Small intestine (tissue), 7 donors: Measurements from ENCODE around the gene CAMK2B. TPM values are rescaled to one million over a fixed set of nuclear protein-coding genes. Genes with fewer than 3 reads are reported as not detected.

Source experiments
- DNase-seq, 2 donors: peaks; one replicate each; pipeline versions ENCODE4 v3.0.0 to v3.0.0-alpha.2; 2013
- FAIRE-seq: peaks from 2 replicates; lab custom pipeline; 2012; peaks lifted over from hg19 to GRCh38; lab: Jason Lieb, UNC
- H3K27ac ChIP-seq, 3 donors: one replicate each; pipeline ENCODE4 v1.5.1; 2013; ENCODE audit warnings: low read length in 2 of 3, mild to moderate bottlenecking in 2 of 3, control low read depth in 1 of 3, inconsistent platforms in 1 of 3, low read depth in 1 of 3, moderate library complexity in 1 of 3
- H3K27me3 ChIP-seq, 3 donors: one replicate each; pipeline ENCODE4 v1.6.1; 2013; ENCODE audit warnings: low read length in 3 of 3, inconsistent platforms in 1 of 3; ENCODE audit not compliant: control insufficient read depth in 3 of 3, insufficient read depth in 3 of 3
- H3K36me3 ChIP-seq, 3 donors: one replicate each; pipeline ENCODE4 v1.6.1; 2013; ENCODE audit warnings: low read length in 3 of 3, inconsistent platforms in 1 of 3, low read depth in 1 of 3, mild to moderate bottlenecking in 1 of 3, moderate library complexity in 1 of 3; ENCODE audit not compliant: control insufficient read depth in 3 of 3, insufficient read depth in 2 of 3
- H3K4me1 ChIP-seq, 3 donors: one replicate each; pipeline ENCODE4 v1.6.1; 2013; ENCODE audit warnings: low read length in 2 of 3, inconsistent platforms in 1 of 3, low read depth in 1 of 3, mild to moderate bottlenecking in 1 of 3, moderate library complexity in 1 of 3; ENCODE audit not compliant: control insufficient read depth in 3 of 3, insufficient read depth in 2 of 3
- H3K4me3 ChIP-seq, 3 donors: one replicate each; pipeline ENCODE4 v1.5.1; 2013; ENCODE audit warnings: low read length in 3 of 3, control low read depth in 1 of 3, inconsistent platforms in 1 of 3, low read depth in 1 of 3, mild to moderate bottlenecking in 1 of 3, moderate library complexity in 1 of 3
- H3K9me3 ChIP-seq, 2 donors: one replicate each; pipeline ENCODE4 v1.6.1; 2013; ENCODE audit warnings: low read depth in 1 of 2, low read length in 1 of 2; ENCODE audit not compliant: control insufficient read depth in 2 of 2, insufficient read depth in 1 of 2
- WGBS, 3 donors: extraction: QIAGEN DNeasy Blood & Tissue Kit; methylation state at CpG; one replicate each; pipeline ENCODE4 v1.1.7; 2013; 5-methylcytosine and 5-hydroxymethylcytosine counted together
- polyA plus RNA-seq, 4 donors: library from polyadenylated mRNA; stranded (reverse) in 3 of 4; unstranded in 1 of 4; fragments of 200-250 nt in 3 of 4; fragments of 120-200 nt in 1 of 4; gene quantifications; one replicate each; pipeline versions ENCODE4 v1.2.1 to v1.2.3, GENCODE V29; 2013
- donor health status: healthy with polysubstance abuse.
- donor health status: control.
- donor health status: control.
- donor health status: Bipolar disorder and iron deficiency.
- donor health status: healthy.

CAMK2B gene
- polyA plus RNA-seq, 4 donors, result 1.3 to 1.8 (median 1.5) TPM

- Histone ChIP-seq H3K27me3 (no peaks in the 10 kb centered on the region), H3K27ac (no peak overlapping the region), H3K4me3 (no peak overlapping the region), H3K9me3 (peaks cover 0 to 9% of the 10 kb centered on the region in 2 donors), H3K36me3 (no peaks in the 10 kb centered on the region), H3K4me1 (no peaks in the 10 kb centered on the region)
- WGBS, 3 donors, result 84 to 94% (median 87%) methylated on average over 4 of the region's 4 CpGs
- FAIRE-seq (no peak), DNase-seq (no peak)
Measured at GRCh38 chr7:44335184-44335583, 9.8 kb upstream of the CAMK2B start.

- FAIRE-seq (no peak), DNase-seq (no peak)
- H3K36me3 ChIP-seq, result no peaks in the 10 kb centered on the region
- no peaks in the 10 kb centered on the region for H3K4me1 ChIP-seq
- WGBS, 3 donors, result 87 to 93% (median 92%) methylated on average over 11 of the region's 11 CpGs
- no peak overlapping the region for H3K4me3 ChIP-seq
- H3K27ac ChIP-seq, result no peak overlapping the region
- peaks cover 0 to 9% of the 10 kb centered on the region in 2 donors for H3K9me3 ChIP-seq
- no peaks in the 10 kb centered on the region for H3K27me3 ChIP-seq
Measured at GRCh38 chr7:44334734-44335097, 9.3 kb upstream of the CAMK2B start.

GRCh38 chr7:44333911-44334733 is 8.7 kb upstream of the CAMK2B start:
- DNase-seq (no peak), FAIRE-seq (no peak)
- Histone ChIP-seq H3K27me3 (no peaks in the 10 kb centered on the region), H3K4me3 (no peak overlapping the region), H3K36me3 (no peaks in the 10 kb centered on the region), H3K27ac (no peak overlapping the region), H3K4me1 (no peaks in the 10 kb centered on the region), H3K9me3 (peaks cover 0 to 9% of the 10 kb centered on the region in 2 donors)
- WGBS, 3 donors, result 73 to 87% (median 87%) methylated on average over 19 of the region's 19 CpGs

- Histone ChIP-seq H3K27me3 (peaks cover 0 to 10% (median 5%) of the 10 kb centered on the region in 3 donors), H3K4me3 (no peak overlapping the region), H3K36me3 (no peaks in the 10 kb centered on the region), H3K9me3 (peaks cover 0 to 7% of the 10 kb centered on the region in 2 donors), H3K4me1 (no peaks in the 10 kb centered on the region), H3K27ac (no peak overlapping the region)
- DNase-seq (no peak), FAIRE-seq (no peak)
- 59 to 67% (median 66%) methylated on average over 5 of the region's 5 CpGs for WGBS, 3 donors
Measured at GRCh38 chr7:44331682-44332081, 6.3 kb upstream of the CAMK2B start.

- Histone ChIP-seq H3K4me3 (no peak overlapping the region), H3K27me3 (peaks cover 6 to 20% (median 11%) of the 10 kb centered on the region in 3 donors), H3K36me3 (no peaks in the 10 kb centered on the region), H3K4me1 (no peaks in the 10 kb centered on the region), H3K27ac (no peak overlapping the region), H3K9me3 (no peaks in the 10 kb centered on the region)
- 22 to 50% (median 39%) methylated on average over 6 of the region's 6 CpGs for WGBS, 3 donors
- no peak for FAIRE-seq
- peak; percentile 46 to 66 for DNase-seq
Measured at GRCh38 chr7:44330331-44330730, 4.9 kb upstream of the CAMK2B start.

- no peak for FAIRE-seq
- Histone ChIP-seq H3K27ac (no peak overlapping the region), H3K36me3 (no peaks in the 10 kb centered on the region), H3K4me3 (no peak overlapping the region), H3K27me3 (peaks cover 11 to 20% (median 11%) of the 10 kb centered on the region in 3 donors), H3K9me3 (no peaks in the 10 kb centered on the region), H3K4me1 (no peaks in the 10 kb centered on the region)
- WGBS, 3 donors, result 36 to 62% (median 47%) methylated on average over 3 of the region's 3 CpGs
- no peak for DNase-seq
Measured at GRCh38 chr7:44329888-44330287, 4.5 kb upstream of the CAMK2B start.

- 49 to 78% (median 58%) methylated on average over 2 of the region's 2 CpGs for WGBS, 3 donors
- FAIRE-seq (no peak), DNase-seq (no peak)
- H3K4me1 ChIP-seq, result no peaks in the 10 kb centered on the region
- H3K4me3 ChIP-seq, result no peak overlapping the region
- no peaks in the 10 kb centered on the region for H3K9me3 ChIP-seq
- no peak overlapping the region for H3K27ac ChIP-seq
- H3K27me3 ChIP-seq, result peaks cover 17 to 26% (median 17%) of the 10 kb centered on the region in 3 donors
- no peaks in the 10 kb centered on the region for H3K36me3 ChIP-seq
Measured at GRCh38 chr7:44329081-44329480, 3.7 kb upstream of the CAMK2B start.

- no peak overlapping the region for H3K4me3 ChIP-seq
- H3K27ac ChIP-seq, result no peak overlapping the region
- WGBS, 3 donors, result 78 to 84% (median 82%) methylated on average over 5 of the region's 5 CpGs
- FAIRE-seq (no peak), DNase-seq (no peak)
- H3K27me3 ChIP-seq, result peaks cover 17 to 35% (median 23%) of the 10 kb centered on the region in 3 donors
- H3K4me1 ChIP-seq, result no peaks in the 10 kb centered on the region
- H3K36me3 ChIP-seq, result no peaks in the 10 kb centered on the region
- no peaks in the 10 kb centered on the region for H3K9me3 ChIP-seq
Measured at GRCh38 chr7:44327981-44328380, 2.6 kb upstream of the CAMK2B start.
